ENCODE results near the gene IDI2.
"Not testable (repeated sequence)": the region's sequence is repeated elsewhere in the genome, so short reads cannot be mapped to it uniquely, and the experiment has no call there.

Gene IDI2

DNA sequence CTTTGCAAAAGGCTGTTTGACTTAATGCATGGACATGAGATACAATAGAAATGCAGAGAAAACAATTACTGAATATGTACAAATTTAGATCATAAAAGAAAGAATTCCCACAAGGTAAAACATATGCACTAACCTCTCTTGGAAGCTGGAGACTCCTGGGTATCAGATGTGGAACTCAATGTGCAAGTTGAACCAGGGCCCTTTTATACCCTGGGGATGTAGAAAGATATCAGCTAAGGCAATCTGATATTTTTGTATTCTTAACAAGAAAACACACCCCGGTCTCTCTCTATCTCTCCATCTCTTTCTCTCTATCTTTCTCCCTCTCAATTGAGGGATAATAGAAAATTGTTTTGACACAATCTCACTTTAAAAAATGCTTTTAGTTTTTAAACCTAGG lies at the start of gene IDI2:
IDI2 (minus strand) TSS at position 177 of the 400 bp plus-strand sequence. CDS start 1,136 bp downstream, outside the sequence.
- DNase-seq (ENCODE audit: low read depth) = no peak

- DNase-seq (ENCODE audit: low read depth) = no peak
Observed at GRCh38 chr10:1074748-1075308, 49.2 kb upstream of the IDI2 start.

- no peak for DNase-seq (ENCODE audit: low read depth)
Observed at GRCh38 chr10:1074052-1074747, 48.5 kb upstream of the IDI2 start.

GRCh38 chr10:1070919-1071318 lies 45.3 kb upstream of the IDI2 start:
- DNase-seq (ENCODE audit: low read depth) = no peak

DNA sequence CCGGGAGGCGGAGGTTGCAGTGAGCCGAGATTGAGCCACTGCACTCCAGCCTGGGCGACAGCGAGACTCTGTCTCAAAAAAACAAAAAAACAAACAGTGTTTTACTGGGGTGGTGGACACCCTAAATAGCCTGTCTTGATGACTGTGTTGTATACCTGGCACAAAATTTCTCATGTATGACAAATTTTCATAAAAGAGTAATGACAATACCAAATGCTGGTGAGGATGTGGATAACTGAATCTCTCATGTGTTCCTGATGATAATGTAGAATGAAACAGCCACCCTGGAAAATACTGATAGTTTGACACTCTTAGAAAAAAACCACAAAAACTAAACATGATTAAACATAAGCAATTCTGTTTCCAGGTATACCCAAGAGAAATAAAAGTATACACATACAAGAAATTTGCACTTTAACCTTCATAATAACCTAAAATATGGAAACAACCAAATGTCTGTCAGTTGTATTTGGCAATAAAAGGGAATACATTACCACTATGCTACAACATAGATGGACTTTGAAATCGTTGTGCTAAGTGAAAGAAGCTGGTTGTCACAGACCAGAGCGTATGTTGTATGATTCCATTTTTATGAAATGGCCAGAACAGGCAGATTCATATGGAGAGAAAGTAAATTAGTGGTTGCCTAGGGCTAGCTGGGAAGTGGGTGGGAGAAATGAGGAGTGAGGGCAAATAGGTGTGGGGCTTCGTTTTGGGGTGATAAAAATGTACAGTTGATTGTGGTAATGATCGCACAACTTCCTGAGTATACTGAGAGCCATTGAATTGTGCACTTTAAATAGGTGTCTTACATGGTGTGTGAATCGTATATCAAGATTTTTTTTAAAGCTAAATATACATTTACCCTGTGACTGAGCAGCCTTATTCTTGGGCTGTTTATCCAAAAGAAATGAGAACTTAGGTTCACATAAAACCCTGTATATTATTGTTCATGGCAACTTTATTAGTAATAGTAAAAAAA lies 43.0 kb upstream of the IDI2 start:
- DNase-seq (ENCODE audit: low read depth) = no peak

GRCh38 chr10:1066734-1067133 lies 41.1 kb upstream of the IDI2 start:
- not testable (repeated sequence) for DNase-seq (ENCODE audit: low read depth)

DNA sequence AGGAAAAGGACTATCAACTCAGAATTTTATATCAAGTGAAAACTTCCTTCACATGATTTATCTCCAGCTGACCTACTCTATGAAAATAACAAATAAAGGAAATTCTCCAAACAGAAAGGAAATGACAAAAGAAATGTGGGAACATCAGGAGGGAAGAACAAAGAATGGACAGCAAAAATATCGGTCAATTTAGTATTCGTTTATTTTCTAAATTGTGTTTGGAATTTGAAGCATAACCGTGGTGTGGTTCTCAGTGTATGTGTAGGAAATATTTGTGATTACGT lies 39.2 kb upstream of the IDI2 start:
- DNase-seq (ENCODE audit: low read depth) = no peak

DNA sequence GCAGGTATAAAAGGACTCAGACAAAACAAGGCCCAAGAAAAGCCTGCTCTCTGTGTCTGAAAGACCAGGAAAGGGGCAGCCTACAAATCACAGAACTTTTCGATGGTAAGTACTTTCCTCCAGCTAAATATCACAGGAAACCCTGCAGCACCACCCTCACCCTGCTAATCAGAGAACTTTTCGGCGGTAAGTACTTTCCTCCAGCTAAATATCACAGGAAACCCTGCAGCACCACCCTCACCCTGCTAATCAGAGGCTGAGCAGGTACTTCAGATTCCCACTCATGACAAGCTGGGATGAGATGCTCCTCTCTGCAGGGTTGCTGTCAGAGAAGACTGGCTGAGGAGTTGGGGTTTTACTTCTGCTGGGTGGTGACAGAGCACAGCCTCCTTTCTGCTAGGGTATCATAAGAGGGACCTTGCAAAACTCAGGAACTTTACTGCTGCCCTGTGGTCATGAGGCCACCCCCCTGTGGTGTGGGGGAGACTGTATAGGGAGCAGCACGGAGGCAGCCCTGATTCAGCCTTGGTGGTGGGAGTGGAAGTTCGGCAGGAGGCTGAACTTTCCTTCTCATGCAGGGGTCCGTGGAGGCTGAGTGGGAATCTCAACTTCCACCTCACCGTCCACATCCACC lies 37.7 kb upstream of the IDI2 start:
- DNase-seq (ENCODE audit: low read depth) = no peak

DNA sequence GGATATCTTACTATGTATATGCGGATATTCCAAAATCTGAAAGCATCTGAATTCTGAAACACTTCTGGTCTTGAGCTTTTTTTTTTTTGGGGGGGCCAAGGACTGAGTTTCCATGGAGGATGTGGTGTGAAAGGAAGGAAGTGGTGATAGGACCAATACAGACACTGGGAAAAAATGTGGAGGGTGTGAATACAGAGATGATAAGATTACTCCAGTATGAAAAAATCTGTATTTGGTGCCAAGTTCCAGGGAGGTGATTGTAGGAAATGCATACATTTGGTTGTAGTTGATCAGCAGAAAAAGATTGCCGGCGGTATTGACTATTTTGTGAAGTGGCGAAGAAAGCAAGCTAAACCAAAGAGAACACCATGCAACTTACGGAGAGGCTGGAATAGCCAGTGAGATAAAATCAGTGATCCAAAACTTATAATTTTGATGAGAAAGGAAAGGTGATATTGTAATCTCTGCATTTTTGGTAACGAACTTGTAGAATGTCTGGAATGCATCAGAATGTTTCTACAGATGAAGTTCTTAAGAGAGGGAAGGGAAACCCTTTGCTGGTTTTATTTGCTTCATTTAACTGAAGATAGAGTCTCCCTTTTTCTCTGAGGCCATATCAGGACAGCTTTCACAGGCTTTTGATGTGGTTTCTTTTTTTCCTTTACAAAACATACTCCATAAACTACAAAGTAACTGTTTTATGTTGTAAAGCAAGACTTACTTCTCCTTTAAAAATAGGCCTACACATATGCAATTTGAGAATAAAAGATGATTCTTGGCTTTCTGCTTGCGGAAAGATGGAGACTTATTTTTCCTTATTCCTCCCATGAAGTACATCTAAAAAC lies 36.5 kb upstream of the IDI2 start:
- no peak for DNase-seq (ENCODE audit: low read depth)

DNA sequence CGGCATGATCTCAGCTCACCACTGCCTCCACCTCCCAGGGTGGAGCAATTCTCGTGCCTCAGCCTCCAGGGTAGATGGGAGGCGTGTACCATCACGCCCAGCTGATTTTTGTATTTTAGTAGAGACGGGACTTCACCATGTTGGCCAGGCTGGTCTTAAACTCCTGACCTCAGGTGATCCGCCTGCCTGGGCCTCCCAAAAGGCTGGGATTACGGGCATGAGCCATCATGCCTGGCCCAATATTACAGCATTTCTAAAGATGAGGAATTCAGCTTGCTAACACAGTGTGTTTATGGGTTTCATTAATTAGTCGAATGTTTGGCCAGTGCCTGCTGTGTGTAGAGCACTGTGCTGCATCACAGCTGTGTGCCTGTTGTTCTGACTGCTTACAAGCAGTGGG lies 34.2 kb upstream of the IDI2 start:
- DNase-seq (ENCODE audit: low read depth) = no peak

DNA sequence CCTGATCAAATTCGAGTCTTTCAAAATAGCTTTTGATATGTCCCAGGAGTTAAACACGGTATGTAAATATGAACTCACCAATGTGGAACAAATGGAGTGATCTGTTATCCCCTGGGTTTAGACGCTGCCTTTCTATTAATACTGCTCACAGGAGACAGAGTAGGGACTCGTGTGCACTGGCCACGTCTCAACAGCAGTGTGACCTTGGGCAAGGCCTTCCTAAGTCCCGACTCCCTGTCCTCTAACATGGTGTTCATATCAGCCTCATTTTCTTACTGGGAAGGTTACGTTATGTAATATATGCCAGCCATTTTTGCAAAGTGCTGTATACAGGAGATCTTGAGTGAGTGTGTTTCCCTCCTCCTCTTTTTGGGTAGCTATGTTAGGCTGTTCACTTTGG lies 32.4 kb upstream of the IDI2 start:
- DNase-seq (ENCODE audit: low read depth) = no peak

- no peak for DNase-seq (ENCODE audit: low read depth)
Observed at GRCh38 chr10:1057106-1057657, 31.5 kb upstream of the IDI2 start.

DNA sequence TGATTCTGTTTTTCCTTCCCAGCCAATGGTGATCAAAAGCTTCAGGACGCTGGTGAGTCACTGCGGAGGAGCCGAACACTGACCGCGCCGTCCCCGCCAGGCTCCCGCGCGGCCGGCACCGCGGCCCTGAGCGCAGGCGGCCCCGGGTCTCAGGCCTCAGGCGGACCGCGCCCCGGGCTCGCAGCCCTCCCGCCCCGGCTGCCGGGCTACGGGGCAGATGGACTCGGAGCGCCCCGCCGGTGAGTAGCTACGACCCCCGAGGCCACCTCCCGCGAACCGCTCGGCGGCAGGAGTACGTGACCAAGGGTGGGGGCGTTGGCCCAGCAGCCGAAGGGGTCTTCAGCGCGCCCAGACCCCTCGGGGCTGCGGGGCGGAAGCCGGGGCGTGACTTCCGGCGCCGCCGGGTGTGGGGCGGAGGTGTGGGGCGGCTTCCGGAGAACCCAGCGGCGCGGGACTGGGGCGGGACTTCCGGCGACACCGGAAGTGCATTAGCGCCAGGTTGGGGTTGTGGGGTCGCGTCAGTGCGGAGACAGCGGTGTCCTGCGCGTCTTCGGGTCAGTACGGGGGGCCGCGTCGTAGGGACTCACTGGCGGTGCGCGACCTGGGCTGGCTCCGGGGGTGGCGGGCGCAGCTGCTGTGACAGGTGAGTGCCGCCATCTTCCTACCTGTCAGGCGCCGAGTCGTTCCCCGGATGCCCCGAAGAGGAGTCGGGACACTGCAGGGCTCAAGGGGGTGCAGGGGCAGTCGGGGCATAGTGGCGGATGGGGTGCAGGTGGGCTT lies 30.9 kb upstream of the IDI2 start, which contains the start of gene WDR37:
WDR37 (plus strand) TSS at position 60 of the 780 bp plus-strand sequence. CDS start 15,771 bp downstream, outside the sequence.
- peak; percentile 83 for DNase-seq (ENCODE audit: low read depth)

DNA sequence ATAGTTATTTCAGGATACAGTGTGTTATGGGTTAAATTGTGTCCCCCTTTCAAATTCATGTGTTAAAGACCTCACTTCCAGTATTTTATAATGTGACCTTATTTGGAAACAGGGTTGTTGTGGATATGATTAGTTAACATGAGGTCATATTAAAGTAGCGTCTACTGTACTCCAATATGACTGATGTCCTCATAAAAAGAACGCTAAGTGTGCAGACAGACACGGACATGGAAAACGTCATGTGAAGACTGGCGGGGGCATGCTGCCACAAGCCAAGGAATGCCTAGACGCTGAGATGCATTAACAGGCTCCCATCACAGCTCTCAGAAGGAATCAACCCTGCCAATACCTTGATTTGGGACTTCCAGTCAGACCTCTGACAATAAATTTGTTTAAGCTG lies 29.0 kb upstream of the IDI2 start:
- no peak for DNase-seq (ENCODE audit: low read depth)

DNA sequence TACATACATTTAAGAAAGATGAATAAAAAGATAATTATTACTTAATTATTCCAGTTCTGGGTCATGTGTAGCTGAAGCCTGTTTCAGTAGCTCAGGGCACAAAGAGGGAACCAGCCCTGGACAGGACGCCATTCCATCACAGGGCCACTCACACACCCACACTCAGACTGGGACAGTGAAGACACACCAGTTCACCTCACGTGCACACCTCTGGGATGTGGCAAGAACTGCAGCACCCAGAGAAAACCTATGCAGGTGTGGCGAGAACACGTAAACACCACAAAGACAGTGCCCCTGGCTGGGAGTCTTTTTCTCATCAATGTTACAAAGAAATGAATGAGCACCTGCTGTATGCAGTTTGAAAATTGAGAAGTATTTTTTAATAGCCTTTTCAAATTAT lies 24.9 kb upstream of the IDI2 start:
- DNase-seq (ENCODE audit: low read depth) = peak; percentile 15

GRCh38 chr10:1050145-1050544 lies 24.5 kb upstream of the IDI2 start:
- DNase-seq (ENCODE audit: low read depth) = no peak

GRCh38 chr10:1049425-1049958 lies 23.8 kb upstream of the IDI2 start:
- DNase-seq (ENCODE audit: low read depth) = no peak

- peak; percentile 95 for DNase-seq (ENCODE audit: low read depth)
Observed at GRCh38 chr10:1048732-1049424, 23.2 kb upstream of the IDI2 start, which contains the start of gene IDI1. IDI1 (minus strand) TSS chr10:1049119; CDS start chr10:1049003, 116 bp downstream.

- DNase-seq (ENCODE audit: low read depth) = no peak
Observed at GRCh38 chr10:1048349-1048731, 22.7 kb upstream of the IDI2 start.

All from activated T-helper 9 cell treated with anti-CD3 and anti-CD28 coated beads, Interleukin-2, amount 50 U/mL, for 16 hours (primary cell).